Omental fat pad (tissue), 4 donors: ENCODE results near the gene VAT1L. TPM values are rescaled to one million over a fixed set of nuclear protein-coding genes. Genes with fewer than 3 reads are reported as not detected.

Experiments
- ATAC-seq: fragments of 150-250 bp; one replicate; pipeline ENCODE4 v1.9.1; 2016; ENCODE audit warnings: mild to moderate bottlenecking, moderate library complexity; ENCODE audit not compliant: low FRiP score
- DNase-seq: peaks from one replicate; pipeline ENCODE4 v3.0.0-alpha.2; 2019; ENCODE audit warnings: low spot score
- total RNA-seq, 4 donors: library from RNA; depleted of rRNA; stranded (reverse); fragments of >200 nt; gene quantifications; one replicate each; pipeline ENCODE4 v1.1.0, GENCODE V29; 2016
- TF ChIP-seq, protein P1 (sequence below), 3 donors: fragments of 450-650 bp; IDR thresholded peaks; one replicate each; pipeline ENCODE4 v1.5.1; 2016 to 2017; ENCODE audit warnings: antibody characterized with exemption in 3 of 3, mild to moderate bottlenecking in 3 of 3, moderate library complexity in 2 of 3

Gene VAT1L
- total RNA-seq, 4 donors from 2014 or later, result 0.50 to 1.3 (median 0.80) TPM

DNA sequence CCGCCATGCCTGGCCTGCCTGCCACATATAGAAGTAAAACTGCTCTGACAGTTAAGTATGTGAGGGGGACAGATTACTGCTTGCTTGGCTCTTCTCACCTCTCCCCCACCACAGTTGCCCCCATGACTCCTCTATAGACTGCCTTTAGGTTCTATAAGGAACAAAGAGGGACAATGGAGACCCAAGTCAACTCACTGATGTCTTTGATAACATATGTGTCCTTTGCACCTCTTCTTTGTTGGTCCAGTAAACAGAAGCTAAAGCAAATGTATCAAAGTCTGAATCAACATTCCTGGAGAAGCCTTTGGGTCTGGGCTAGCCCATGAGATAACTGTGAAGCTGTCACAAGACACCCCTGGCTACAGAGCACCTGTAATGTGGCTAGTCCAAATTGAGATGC is 38.9 kb upstream of the VAT1L start:
- ATAC-seq, result no peak

DNA sequence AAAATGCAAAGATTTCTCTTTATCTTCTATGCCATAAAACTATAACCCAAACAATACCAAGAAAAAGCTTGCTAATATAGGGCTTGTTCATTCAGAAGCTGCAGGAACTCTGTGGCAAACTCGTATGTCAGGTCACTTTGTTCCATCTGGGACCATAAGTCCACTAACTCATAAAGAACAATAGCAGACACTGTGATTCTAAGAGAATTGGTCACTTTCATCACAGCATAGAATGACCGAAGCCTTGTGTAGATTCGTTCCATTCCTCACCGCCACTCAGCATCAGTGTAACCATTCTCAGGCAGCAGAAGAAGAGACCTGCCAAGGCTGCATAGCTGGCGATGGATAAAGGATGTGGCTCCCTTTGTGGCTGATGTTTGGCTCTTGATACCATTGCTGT is 30.3 kb upstream of the VAT1L start:
- TF ChIP-seq, protein P1, sequence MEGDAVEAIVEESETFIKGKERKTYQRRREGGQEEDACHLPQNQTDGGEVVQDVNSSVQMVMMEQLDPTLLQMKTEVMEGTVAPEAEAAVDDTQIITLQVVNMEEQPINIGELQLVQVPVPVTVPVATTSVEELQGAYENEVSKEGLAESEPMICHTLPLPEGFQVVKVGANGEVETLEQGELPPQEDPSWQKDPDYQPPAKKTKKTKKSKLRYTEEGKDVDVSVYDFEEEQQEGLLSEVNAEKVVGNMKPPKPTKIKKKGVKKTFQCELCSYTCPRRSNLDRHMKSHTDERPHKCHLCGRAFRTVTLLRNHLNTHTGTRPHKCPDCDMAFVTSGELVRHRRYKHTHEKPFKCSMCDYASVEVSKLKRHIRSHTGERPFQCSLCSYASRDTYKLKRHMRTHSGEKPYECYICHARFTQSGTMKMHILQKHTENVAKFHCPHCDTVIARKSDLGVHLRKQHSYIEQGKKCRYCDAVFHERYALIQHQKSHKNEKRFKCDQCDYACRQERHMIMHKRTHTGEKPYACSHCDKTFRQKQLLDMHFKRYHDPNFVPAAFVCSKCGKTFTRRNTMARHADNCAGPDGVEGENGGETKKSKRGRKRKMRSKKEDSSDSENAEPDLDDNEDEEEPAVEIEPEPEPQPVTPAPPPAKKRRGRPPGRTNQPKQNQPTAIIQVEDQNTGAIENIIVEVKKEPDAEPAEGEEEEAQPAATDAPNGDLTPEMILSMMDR (IDR thresholded peaks at IDR 0.05), result no peak
- no peak for DNase-seq
- ATAC-seq, result no peak

More for the DNA sequence above, 38.9 kb upstream of the VAT1L start:
- DNase-seq, result no peak
- TF ChIP-seq, protein P1 (IDR thresholded peaks at IDR 0.05), result no peak

DNA sequence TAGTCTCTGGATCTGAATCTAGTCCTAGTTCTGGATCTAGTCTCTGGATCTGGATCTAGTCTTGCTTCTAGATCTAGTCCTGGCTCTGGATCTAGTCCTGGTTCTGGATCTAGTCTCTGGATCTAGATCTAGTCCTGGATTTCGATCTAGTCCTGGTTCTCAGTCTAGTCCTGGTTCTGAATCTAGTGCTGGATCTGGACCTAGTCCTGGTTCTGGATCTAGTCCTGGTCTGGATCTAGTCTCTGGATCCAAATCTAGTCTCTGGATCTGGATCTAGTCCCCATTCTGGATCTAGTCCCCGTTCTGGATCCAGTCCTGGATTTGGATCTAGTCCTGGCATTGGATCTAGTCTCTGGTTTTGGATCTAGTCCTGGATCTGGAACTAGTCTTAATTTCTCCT is 29.9 kb upstream of the VAT1L start:
- TF ChIP-seq, protein P1 (IDR thresholded peaks at IDR 0.05), result no peak
- DNase-seq (no peak), ATAC-seq (no peak)

DNA sequence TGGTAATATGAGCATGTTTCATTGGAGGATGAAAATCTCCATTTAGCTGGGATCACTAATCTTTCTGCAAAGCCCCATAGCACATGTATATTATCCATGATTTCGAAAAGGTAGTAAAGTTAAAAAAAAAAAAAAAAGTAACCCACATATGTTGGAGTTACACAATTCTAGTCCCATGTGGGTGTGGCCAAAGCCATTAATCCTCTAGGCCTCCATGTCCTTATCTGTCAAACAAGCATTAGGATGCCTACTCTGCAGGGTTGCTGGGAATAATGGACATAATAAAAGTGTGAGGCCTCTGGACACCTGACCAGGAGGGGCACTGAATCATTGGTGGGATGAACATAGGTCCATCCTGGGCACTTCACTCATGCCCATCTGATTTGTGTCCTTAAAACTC is 29.2 kb upstream of the VAT1L start:
- DNase-seq (no peak), ATAC-seq (no peak)
- TF ChIP-seq, protein P1 (IDR thresholded peaks at IDR 0.05), result no peak

DNA sequence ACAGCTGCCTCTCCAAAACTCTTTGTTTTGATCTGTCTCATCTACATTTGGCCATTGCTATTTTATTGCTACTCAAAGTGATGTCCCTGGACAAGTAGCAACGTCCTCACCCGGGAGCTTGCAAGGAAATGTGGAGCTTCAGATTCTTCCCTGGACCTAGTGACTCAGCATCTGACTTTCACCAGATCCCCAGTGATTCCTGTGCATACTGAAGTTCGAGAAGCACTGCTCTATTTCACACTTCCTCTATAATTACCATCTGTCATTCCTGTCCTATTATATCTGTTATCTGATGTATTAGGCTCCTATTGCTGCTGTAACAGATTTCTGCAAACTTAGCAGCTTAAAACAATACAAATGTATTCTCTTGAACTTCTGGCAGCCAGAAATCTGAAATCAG is 28.5 kb upstream of the VAT1L start:
- no peak for DNase-seq
- TF ChIP-seq, protein P1 (IDR thresholded peaks at IDR 0.05), result no peak
- ATAC-seq, result no peak

DNA sequence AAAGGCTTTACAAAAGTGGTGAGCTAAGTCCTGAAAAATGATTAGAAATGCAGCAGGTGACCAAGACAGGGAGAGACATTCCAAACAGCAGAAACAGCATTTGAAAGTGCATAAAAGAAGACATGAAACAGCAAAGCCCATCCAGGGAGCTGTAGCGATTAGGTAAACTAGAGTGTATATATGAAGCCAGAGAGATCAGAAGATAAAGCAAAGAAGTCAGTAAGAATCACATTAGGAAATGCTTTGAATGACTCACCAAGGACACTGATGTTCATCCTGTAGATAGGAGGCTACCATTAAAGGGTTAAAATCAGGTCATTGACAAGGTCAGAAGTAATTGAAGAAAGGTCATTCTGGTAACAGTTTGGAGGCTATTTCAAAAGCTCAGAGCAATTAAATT is 27.6 kb upstream of the VAT1L start:
- no peak for DNase-seq
- TF ChIP-seq, protein P1 (IDR thresholded peaks at IDR 0.05), result no peak
- no peak for ATAC-seq

DNA sequence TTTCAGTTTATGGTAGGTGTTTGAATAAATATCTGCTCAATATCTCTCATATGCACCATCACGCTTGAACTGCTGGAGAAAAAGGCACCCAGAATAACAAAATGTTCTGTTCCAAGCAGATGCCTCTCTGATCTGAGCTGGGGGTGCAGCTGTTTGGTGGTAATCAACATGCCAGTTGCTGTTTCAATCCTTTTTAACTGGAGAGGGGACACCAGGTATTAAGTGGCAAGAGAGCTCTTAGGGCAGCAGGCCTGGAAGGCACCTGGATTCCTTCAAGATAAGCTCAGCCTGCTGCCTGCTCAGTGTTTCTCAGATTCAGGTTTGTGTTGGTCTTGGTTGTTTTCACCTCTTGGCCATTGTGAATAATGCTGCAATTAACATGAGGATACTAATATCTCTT is 27.2 kb upstream of the VAT1L start:
- ATAC-seq (no peak), DNase-seq (no peak)
- TF ChIP-seq, protein P1 (IDR thresholded peaks at IDR 0.05), result no peak
